ENCODE data around the gene FBXO40.

FBXO40 gene

GRCh38 chr3:121665488-121665887 is 72.3 kb downstream of the FBXO40 start:
- no peak for DNase-seq

- DNase-seq = no peak
These were observed 74.2 kb downstream of the FBXO40 start for GRCh38 chr3:121667333-121667732.

DNA sequence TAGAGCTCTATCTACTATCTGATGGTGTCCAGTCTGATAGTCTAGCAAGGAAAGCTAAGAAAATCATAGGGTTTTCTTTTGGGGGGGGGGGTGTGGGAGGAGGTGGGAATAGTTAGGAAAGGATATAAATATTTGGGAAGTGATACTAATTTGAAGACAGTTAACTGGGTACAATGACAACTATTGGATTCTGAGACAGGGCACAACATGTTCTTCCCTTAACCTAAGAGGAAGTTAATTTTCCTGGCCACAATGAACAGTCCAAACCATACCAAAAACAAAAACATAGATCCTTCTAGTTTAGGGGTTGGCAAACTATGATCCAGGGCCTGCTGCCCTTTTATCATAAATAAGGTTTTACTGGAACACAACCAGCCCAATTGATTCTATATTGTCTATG is 77.5 kb downstream of the FBXO40 start:
- DNase-seq = no peak

GRCh38 chr3:121677141-121677540 is 84.0 kb downstream of the FBXO40 start:
- no peak for DNase-seq

Data from DMS153 (cell line).